ENCODE measurements around the gene UCN2.

UCN2 gene

GRCh38 chr3:48595526-48596121 is 32.0 kb upstream of the UCN2 start:
- DNase-seq (ENCODE audit: low read depth), result no peak
- no peak for TF ChIP-seq CTCF (IDR thresholded peaks at IDR 0.05; ENCODE audit: low read depth, low read length, missing control alignments)
- no peak overlapping the region for H3K4me3 ChIP-seq (ENCODE audit: low read depth, low read length)

- H3K4me3 ChIP-seq (ENCODE audit: low read depth, low read length), result no peak within 1 kb of the TSS
- no peak for TF ChIP-seq CTCF (IDR thresholded peaks at IDR 0.05; ENCODE audit: low read depth, low read length, missing control alignments)
- DNase-seq (ENCODE audit: low read depth), result no peak
Observed at GRCh38 chr3:48595075-48595525, 31.5 kb upstream of the UCN2 start, which contains the start of gene COL7A1. TSS of gene COL7A1 (minus strand) at chr3:48595329. CDS start at chr3:48595159, 170 bp downstream.

DNA sequence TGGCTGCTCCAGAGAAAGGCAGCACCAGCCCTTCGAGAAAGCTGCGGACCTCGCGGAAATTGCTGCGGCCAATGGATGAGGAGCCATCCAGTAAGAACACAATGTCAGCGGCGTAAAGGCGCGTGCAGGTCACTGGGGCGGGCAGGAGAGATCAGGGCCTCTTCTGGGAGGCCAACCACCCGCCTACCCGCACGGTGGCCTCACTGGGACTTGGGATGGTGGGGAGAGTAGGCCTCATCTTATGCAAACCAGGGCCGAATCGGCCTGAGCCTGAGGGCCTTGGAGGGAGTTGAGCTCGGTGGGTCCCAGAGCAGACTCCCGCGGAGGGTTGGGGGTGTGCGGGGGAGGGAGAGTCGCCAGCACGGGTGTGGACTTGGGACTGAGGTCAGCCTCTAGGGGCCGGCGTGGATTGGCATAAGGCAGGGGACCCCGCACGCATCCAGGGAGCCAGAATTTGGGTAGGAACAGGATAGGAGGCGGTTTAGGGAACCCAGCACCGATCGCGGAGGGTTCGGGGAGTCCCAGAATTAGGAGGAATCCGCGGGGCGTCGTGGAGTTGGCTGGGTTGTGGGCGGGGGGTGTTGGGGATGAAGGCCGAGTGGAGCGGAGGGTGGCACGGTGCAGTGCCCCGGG is 31.0 kb upstream of the UCN2 start:
- no peak for DNase-seq (ENCODE audit: low read depth)
- TF ChIP-seq CTCF (IDR thresholded peaks at IDR 0.05; ENCODE audit: low read depth, low read length, missing control alignments), result no peak
- no peak overlapping the region for H3K4me3 ChIP-seq (ENCODE audit: low read depth, low read length)

DNA sequence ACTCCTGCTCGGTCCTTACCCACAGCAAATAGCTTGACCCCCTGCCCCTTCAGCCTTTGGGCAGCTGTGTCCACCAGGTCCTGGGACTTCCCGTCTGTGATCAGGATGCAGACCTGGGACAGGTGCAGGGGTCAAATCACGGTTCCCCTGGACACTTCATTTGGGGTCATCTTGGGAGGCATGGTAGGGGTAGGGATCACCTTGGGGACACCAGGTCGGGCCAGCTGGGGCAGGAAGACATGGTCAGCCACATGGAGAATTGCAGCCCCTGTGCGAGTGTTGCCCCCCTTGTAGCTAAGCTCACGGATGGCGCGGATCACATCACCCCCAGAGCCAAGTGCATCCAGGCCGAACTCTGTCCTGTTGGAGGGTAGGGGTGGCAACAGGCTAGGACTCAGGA is 29.8 kb upstream of the UCN2 start:
- no peak overlapping the region for H3K4me3 ChIP-seq (ENCODE audit: low read depth, low read length)
- DNase-seq (ENCODE audit: low read depth), result no peak
- no peak for TF ChIP-seq CTCF (IDR thresholded peaks at IDR 0.05; ENCODE audit: low read depth, low read length, missing control alignments)

GRCh38 chr3:48592519-48593087 is 29.0 kb upstream of the UCN2 start:
- TF ChIP-seq CTCF (IDR thresholded peaks at IDR 0.05; ENCODE audit: low read depth, low read length, missing control alignments), result no peak
- DNase-seq (ENCODE audit: low read depth), result no peak

DNA sequence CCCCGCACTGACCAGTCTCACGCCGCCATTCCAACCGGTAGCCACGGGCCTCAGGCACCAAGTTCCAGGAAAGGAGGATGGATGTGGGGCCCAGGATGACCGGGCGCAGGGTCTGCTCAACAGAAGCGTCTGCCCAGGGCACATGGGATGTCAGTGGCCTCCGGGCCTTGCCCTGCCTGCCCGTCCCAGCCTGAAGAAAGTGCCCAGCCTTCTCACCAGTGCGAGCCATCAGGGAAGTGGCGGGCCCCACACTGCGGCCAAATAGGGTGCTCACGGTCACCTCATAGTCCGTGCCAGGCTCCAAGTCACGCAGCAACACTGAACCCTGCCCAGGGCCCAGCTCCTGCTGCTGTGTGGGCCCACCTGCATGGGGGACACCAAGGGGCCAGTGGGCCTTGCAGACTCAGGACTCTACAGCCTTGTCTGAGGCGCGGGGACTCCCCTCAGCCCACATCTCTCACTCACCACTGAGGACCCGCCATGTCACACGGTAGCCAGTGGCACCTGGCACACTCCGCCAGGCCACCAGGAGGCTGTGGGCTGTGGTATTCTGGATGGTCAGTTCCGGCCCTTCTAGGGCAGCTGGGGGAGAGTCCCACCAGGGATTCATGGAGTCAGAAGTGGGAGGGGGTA is 28.4 kb upstream of the UCN2 start:
- DNase-seq (ENCODE audit: low read depth), result no peak
- no peak for TF ChIP-seq CTCF (IDR thresholded peaks at IDR 0.05; ENCODE audit: low read depth, low read length, missing control alignments)
- no peak overlapping the region for H3K4me3 ChIP-seq (ENCODE audit: low read depth, low read length)

More at GRCh38 chr3:48592519-48593087, 29.0 kb upstream of the UCN2 start:
- H3K4me3 ChIP-seq (ENCODE audit: low read depth, low read length), result no peak overlapping the region
